Retina (tissue), 1 donor: ENCODE data around the gene ELP5.
A peak's percentile ranks its signal among the peaks of the same experiment; 100 is the strongest.

Experiments
- DNase-seq: peaks from one replicate; pipeline ENCODE4 v3.0.0-alpha.2; 2016

Gene ELP5

GRCh38 chr17:7252176-7253043, at the start of gene ELP5:
Gene ELP5 (plus strand): TSS chr17:7252215. CDS start chr17:7252551, 336 bp downstream.
- no peak for DNase-seq

GRCh38 chr17:7203391-7203790, 48.6 kb upstream of the ELP5 start:
- no peak for DNase-seq

- peak; percentile 62 for DNase-seq
These were observed 47.7 kb upstream of the ELP5 start for GRCh38 chr17:7204336-7204735.

- DNase-seq: peak; percentile 97
These were observed 47.1 kb upstream of the ELP5 start for GRCh38 chr17:7204828-7205461.

- DNase-seq: no peak
These were observed 46.5 kb upstream of the ELP5 start for GRCh38 chr17:7205561-7205960.

- no peak for DNase-seq
These were observed 44.7 kb upstream of the ELP5 start for GRCh38 chr17:7207120-7208001.

- peak; percentile 58 for DNase-seq
These were observed 43.9 kb upstream of the ELP5 start for GRCh38 chr17:7208027-7208571.

- DNase-seq: no peak
These were observed 43.1 kb upstream of the ELP5 start for GRCh38 chr17:7208754-7209460.

GRCh38 chr17:7211491-7212273, 40.3 kb upstream of the ELP5 start:
- no peak for DNase-seq

GRCh38 chr17:7213895-7214299, 38.1 kb upstream of the ELP5 start:
- DNase-seq: peak; percentile 98

- peak; percentile 99 for DNase-seq
These were observed 37.5 kb upstream of the ELP5 start for GRCh38 chr17:7214300-7215135.

GRCh38 chr17:7215136-7215638, 36.8 kb upstream of the ELP5 start:
- no peak for DNase-seq

- no peak for DNase-seq
These were observed 36.3 kb upstream of the ELP5 start for GRCh38 chr17:7215652-7216180.

GRCh38 chr17:7216242-7217112, 35.5 kb upstream of the ELP5 start:
- no peak for DNase-seq

GRCh38 chr17:7217113-7217987, 34.7 kb upstream of the ELP5 start:
- peak; percentile 70 for DNase-seq

- no peak for DNase-seq
These were observed 33.8 kb upstream of the ELP5 start for GRCh38 chr17:7218166-7218565.

- no peak for DNase-seq
These were observed 33.3 kb upstream of the ELP5 start for GRCh38 chr17:7218758-7219157.
